B cell (primary cell): ENCODE measurements around the gene CPLANE2.

ENCODE experiments used
- EZH2 ChIP-seq: IDR thresholded peaks from 2 replicates; pipeline ENCODE4 v1.6.1; 2012; ENCODE audit warnings: borderline replicate concordance, low read depth, mild to moderate bottlenecking, moderate library complexity, low read length; ENCODE audit not compliant: insufficient read depth, poor library complexity, severe bottlenecking
- TF ChIP-seq, protein P1 (sequence below): fragments of 200-600 bp; IDR thresholded peaks from one replicate; pipeline ENCODE4 v1.8.0; 2022; ENCODE audit warnings: antibody characterized with exemption, mild to moderate bottlenecking

- no peak for TF ChIP-seq EZH2
- TF ChIP-seq, protein P1, sequence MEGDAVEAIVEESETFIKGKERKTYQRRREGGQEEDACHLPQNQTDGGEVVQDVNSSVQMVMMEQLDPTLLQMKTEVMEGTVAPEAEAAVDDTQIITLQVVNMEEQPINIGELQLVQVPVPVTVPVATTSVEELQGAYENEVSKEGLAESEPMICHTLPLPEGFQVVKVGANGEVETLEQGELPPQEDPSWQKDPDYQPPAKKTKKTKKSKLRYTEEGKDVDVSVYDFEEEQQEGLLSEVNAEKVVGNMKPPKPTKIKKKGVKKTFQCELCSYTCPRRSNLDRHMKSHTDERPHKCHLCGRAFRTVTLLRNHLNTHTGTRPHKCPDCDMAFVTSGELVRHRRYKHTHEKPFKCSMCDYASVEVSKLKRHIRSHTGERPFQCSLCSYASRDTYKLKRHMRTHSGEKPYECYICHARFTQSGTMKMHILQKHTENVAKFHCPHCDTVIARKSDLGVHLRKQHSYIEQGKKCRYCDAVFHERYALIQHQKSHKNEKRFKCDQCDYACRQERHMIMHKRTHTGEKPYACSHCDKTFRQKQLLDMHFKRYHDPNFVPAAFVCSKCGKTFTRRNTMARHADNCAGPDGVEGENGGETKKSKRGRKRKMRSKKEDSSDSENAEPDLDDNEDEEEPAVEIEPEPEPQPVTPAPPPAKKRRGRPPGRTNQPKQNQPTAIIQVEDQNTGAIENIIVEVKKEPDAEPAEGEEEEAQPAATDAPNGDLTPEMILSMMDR = no peak
Measured at GRCh38 chr1:16245476-16246196, 8.7 kb upstream of the CPLANE2 start.
